OCI-LY7 (cell line): Measurements from ENCODE around the gene OBI1. TPM values are rescaled to one million over a fixed set of nuclear protein-coding genes. Genes with fewer than 3 reads are reported as not detected.

ENCODE experiments used
- BruUV-seq: library from RNA; stranded (reverse); fragments of 400-500 nt; replicated peaks from 2 replicates; lab custom pipeline; 2021; lab: Mats Ljungman, UMichigan
- CTCF ChIA-PET: fragments of 300-600 bp; sonication (Branson Sonifier 250); formaldehyde crosslinking; loops from one replicate; lab custom pipeline; 2022; ENCODE audit warnings: antibody characterized with exemption; ENCODE audit not compliant: unreplicated experiment; lab: Charles Lee
- POLR2A ChIA-PET: fragments of 300-600 bp; sonication (Branson Sonifier 250); formaldehyde crosslinking; loops from one replicate; lab custom pipeline; 2022; ENCODE audit warnings: antibody characterized with exemption; lab: Charles Lee
- DNase-seq: peaks from one replicate; pipeline ENCODE4 v3.0.0-alpha.2; 2015; ENCODE audit warnings: low spot score
- H2AFZ ChIP-seq: fragments of 200-600 bp; sonication (generic), shearing (Covaris generic); 2 replicates; pipeline ENCODE4 v1.6.1; 2014; ENCODE audit warnings: mild to moderate bottlenecking, antibody characterized with exemption, low read length, moderate library complexity
- H3K27ac ChIP-seq: fragments of 200-600 bp; sonication (generic); 2 replicates; pipeline ENCODE4 v1.5.1; 2014; ENCODE audit warnings: mixed run types, low read depth, mild to moderate bottlenecking, moderate library complexity, low read length, inconsistent platforms; ENCODE audit not compliant: poor library complexity, severe bottlenecking
- H3K36me3 ChIP-seq: fragments of 200-600 bp; sonication (generic); 2 replicates; pipeline ENCODE4 v1.6.1; 2014; ENCODE audit warnings: mild to moderate bottlenecking, antibody characterized with exemption, low read length, moderate library complexity, mixed read lengths; ENCODE audit not compliant: insufficient read depth
- H3K4me1 ChIP-seq: fragments of 200-600 bp; sonication (generic); 2 replicates; pipeline ENCODE4 v1.5.1; 2014; ENCODE audit warnings: mild to moderate bottlenecking, low read length; ENCODE audit not compliant: insufficient read depth, poor library complexity, severe bottlenecking
- H3K4me2 ChIP-seq: fragments of 200-600 bp; sonication (generic); 2 replicates; pipeline ENCODE4 v1.6.1; 2014; ENCODE audit warnings: mild to moderate bottlenecking, low read length
- H3K4me3 ChIP-seq: fragments of 200-600 bp; sonication (generic); 2 replicates; pipeline ENCODE4 v1.5.1; 2014; ENCODE audit warnings: mild to moderate bottlenecking, low read depth, low read length; ENCODE audit not compliant: poor library complexity, severe bottlenecking
- H3K79me2 ChIP-seq: fragments of 200-600 bp; sonication (generic); 2 replicates; pipeline ENCODE4 v1.6.1; 2016; ENCODE audit warnings: low read depth, mild to moderate bottlenecking, low read length, moderate library complexity, mixed read lengths; ENCODE audit not compliant: insufficient read depth
- H3K9me2 ChIP-seq: fragments of 200-600 bp; sonication (generic); 2 replicates; pipeline ENCODE4 v1.6.1; 2016; ENCODE audit warnings: mild to moderate bottlenecking, low read length, mixed read lengths; ENCODE audit not compliant: insufficient read depth
- H3K9me3 ChIP-seq: fragments of 200-600 bp; sonication (generic); 2 replicates; pipeline ENCODE4 v1.6.1; 2014; ENCODE audit warnings: mild to moderate bottlenecking, mixed run types, low read length, mixed read lengths
- H4K20me1 ChIP-seq: fragments of 200-600 bp; sonication (generic); 2 replicates; pipeline ENCODE4 v1.6.1; 2014; ENCODE audit warnings: mild to moderate bottlenecking, antibody characterized with exemption, low read length, moderate library complexity, mixed read lengths; ENCODE audit not compliant: insufficient read depth
- CTCF ChIP-seq: fragments of 200-600 bp; sonication (generic); conservative IDR thresholded peaks from 2 replicates; pipeline ENCODE4 v1.5.1; 2014; ENCODE audit warnings: mild to moderate bottlenecking, antibody characterized with exemption, low read length, moderate library complexity, mixed read lengths
- EZH2phosphoT487 ChIP-seq: fragments of 200-600 bp; sonication (generic); IDR thresholded peaks from 2 replicates; pipeline ENCODE4 v1.6.1; 2018; ENCODE audit warnings: low read depth, borderline replicate concordance, mild to moderate bottlenecking, mixed run types, antibody characterized with exemption, low read length, moderate library complexity, mixed read lengths
- intact Hi-C: fragments of 100-400 bp; cut with micrococcal nuclease; formaldehyde crosslinking; loops from one replicate; pipeline ENCODE4 v1.10.0; 2022; ENCODE audit not compliant: unreplicated experiment
- total RNA-seq, 2 experiments: library from RNA; depleted of rRNA in 1 of 2; stranded (reverse); fragments of >200 nt in 1 of 2; shearing (Covaris generic) in 1 of 2; gene quantifications; 2 replicates each; pipeline ENCODE4 v1.2.3, GENCODE V29; 2014 to 2022

Gene OBI1
- total RNA-seq, 2 experiments from 2014 or later, result 17.9 to 18.3 TPM

DNA sequence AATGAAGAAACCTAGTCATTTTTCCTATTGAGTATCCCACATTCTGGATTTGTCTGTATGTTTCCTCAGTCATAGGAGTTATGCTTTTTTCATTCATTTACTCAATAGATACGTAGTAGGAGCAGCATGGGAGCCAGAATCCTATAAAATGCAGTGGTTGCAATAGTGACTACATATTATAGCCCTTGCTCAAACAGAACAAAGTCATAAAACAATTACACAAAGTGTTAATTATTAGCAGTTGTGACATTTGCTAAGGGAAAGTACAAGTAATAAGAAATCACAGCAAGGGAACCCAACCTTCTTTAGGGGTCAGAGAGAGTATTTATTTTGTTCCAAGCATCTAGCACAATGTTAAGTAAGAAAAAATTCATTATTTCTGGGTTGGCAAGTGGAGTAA is 27.9 kb downstream of the OBI1 start:
- POLR2A ChIA-PET, result interaction anchor here (0.6 to 3.3 kb wide), 3 partner anchors 9 to 449 kb away, joined by 3 to 18 read pairs (median 3); no protein-coding TSS in a partner anchor
- CTCF ChIA-PET, result no interaction called here
- H3K4me1 ChIP-seq, result peaks cover 8% of the 10 kb centered on the region
- no peak overlapping the region for H3K27ac ChIP-seq
- no peak for DNase-seq
- H3K4me3 ChIP-seq, result no peak overlapping the region
- intact Hi-C loops, result no loop called here
- H3K4me2 ChIP-seq, result no peak overlapping the region
- TF ChIP-seq EZH2phosphoT487 (no peak), CTCF (no peak)
- H3K9me3 ChIP-seq, result no peaks in the 10 kb centered on the region
- no peaks in the 10 kb centered on the region; the same call in 1 of the 2 replicates for H3K79me2 ChIP-seq
- no peaks in the 10 kb centered on the region for H3K9me2 ChIP-seq
- no peak overlapping the region for H2AFZ ChIP-seq
- BruUV-seq, result no TSS peak
- H3K36me3 ChIP-seq, result peaks cover 97% of the 10 kb centered on the region
- peaks cover 8% of the 10 kb centered on the region for H4K20me1 ChIP-seq

GRCh38 chr13:78630511-78630910 is 28.4 kb downstream of the OBI1 start:
- H2AFZ ChIP-seq, result no peak overlapping the region
- no peak overlapping the region for H3K4me3 ChIP-seq
- BruUV-seq, result no TSS peak
- peak; percentile 19 for DNase-seq
- no peak overlapping the region for H3K27ac ChIP-seq
- peaks cover 12% of the 10 kb centered on the region for H4K20me1 ChIP-seq
- TF ChIP-seq EZH2phosphoT487, result no peak
- TF ChIP-seq CTCF, result no peak
- POLR2A ChIA-PET, result interaction anchor here (0.6 to 3.3 kb wide), 4 partner anchors 9 to 1261 kb away, joined by 3 to 18 read pairs (median 4); no protein-coding TSS in a partner anchor
- H3K36me3 ChIP-seq, result peaks cover 98% of the 10 kb centered on the region
- H3K4me1 ChIP-seq, result peaks cover 8% of the 10 kb centered on the region
- intact Hi-C loops, result no loop called here
- no peaks in the 10 kb centered on the region for H3K9me3 ChIP-seq
- H3K79me2 ChIP-seq, result no peaks in the 10 kb centered on the region
- H3K4me2 ChIP-seq, result no peak overlapping the region
- CTCF ChIA-PET, result no interaction called here
- H3K9me2 ChIP-seq, result no peaks in the 10 kb centered on the region

DNA sequence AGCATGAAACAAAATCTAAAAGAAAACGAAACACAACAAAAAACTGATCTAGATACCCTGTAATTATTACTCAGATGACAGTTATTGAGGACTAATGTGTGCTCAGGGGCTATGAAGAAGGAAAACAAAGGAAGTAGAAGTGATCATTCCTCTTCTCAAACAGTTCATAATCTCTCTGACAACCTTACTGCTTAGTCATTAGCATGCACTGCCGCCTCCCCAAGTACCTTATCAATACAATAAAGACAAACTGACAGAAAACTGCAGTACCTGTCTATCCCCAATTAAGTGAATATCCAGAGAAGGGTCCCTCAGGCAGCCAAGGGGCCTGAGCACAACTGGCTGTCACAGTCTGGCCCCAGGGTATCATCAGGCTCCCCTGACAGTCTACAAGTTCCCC is 33.6 kb downstream of the OBI1 start:
- Histone ChIP-seq H3K9me3 (no peaks in the 10 kb centered on the region), H4K20me1 (peaks cover 8% of the 10 kb centered on the region; the same call in 1 of the 2 replicates)
- CTCF ChIA-PET, result no interaction called here

More for the DNA sequence above, 33.6 kb downstream of the OBI1 start:
- Histone ChIP-seq H3K9me2 (no peaks in the 10 kb centered on the region), H3K4me2 (no peak overlapping the region), H3K79me2 (no peaks in the 10 kb centered on the region), H3K36me3 (peaks cover 98% of the 10 kb centered on the region), H2AFZ (no peak overlapping the region), H3K27ac (no peak overlapping the region), H3K4me3 (no peak overlapping the region), H3K4me1 (peaks cover under 1% of the 10 kb centered on the region)
- intact Hi-C loops, result no loop called here
- POLR2A ChIA-PET, result no interaction called here
- no peak for DNase-seq
- TF ChIP-seq EZH2phosphoT487, result no peak
- no peak for TF ChIP-seq CTCF
- BruUV-seq, result no TSS peak
